T47D (cell line): ENCODE results near the gene HYAL1.
A peak's percentile ranks its signal among the peaks of the same experiment; 100 is the strongest.
"Not testable (repeated sequence)": the region's sequence is repeated elsewhere in the genome, so short reads cannot be mapped to it uniquely, and the experiment has no call there.

ENCODE experiments used
- DNase-seq, 2 experiments: peaks; one replicate each; pipeline versions ENCODE4 v3.0.0 to v3.0.0-alpha.2; 2011 to 2012; ENCODE audit warnings: low read depth in 1 of 2, low spot score in 1 of 2
- JUND ChIP-seq: IDR thresholded peaks from 2 replicates; pipeline ENCODE4 v1.6.1; 2012; ENCODE audit warnings: low read depth
- in situ Hi-C: cut with HindIII; loops from 2 replicates; pipeline ENCODE4 v1.10.0; 2016; ENCODE audit warnings: low sequenced_read_pairs, low pct_unique_long_range_greater_than_20kb

Gene HYAL1

GRCh38 chr3:50275996-50276761 lies 27.2 kb downstream of the HYAL1 start:
- TF ChIP-seq JUND, result no peak
- in situ Hi-C loops, result no loop called here

GRCh38 chr3:50275141-50275995 lies 28.0 kb downstream of the HYAL1 start:
- TF ChIP-seq JUND, result no peak
- DNase-seq, result no peak
- in situ Hi-C loops, result no loop called here

More at GRCh38 chr3:50275996-50276761, 27.2 kb downstream of the HYAL1 start:
- DNase-seq, result no peak

- DNase-seq, result peak in 1 of 2 experiments; percentile 78
- no peak for TF ChIP-seq JUND
- in situ Hi-C loops, result no loop called here
Observed at GRCh38 chr3:50274371-50275104, 28.8 kb downstream of the HYAL1 start.

GRCh38 chr3:50273689-50274065 lies 29.7 kb downstream of the HYAL1 start:
- in situ Hi-C loops, result no loop called here
- DNase-seq, result no peak
- TF ChIP-seq JUND, result no peak

GRCh38 chr3:50272911-50273688 lies 30.3 kb downstream of the HYAL1 start:
- no peak for TF ChIP-seq JUND
- in situ Hi-C loops, result no loop called here
- peak; percentile 83 to 93 for DNase-seq

- DNase-seq, in situ Hi-C loops: not testable (repeated sequence)
Observed at GRCh38 chr3:50272538-50272910, 30.9 kb downstream of the HYAL1 start.

GRCh38 chr3:50271314-50271936 lies 31.9 kb downstream of the HYAL1 start:
- no peak for TF ChIP-seq JUND
- DNase-seq, result peak in 1 of 2 experiments; percentile 35
- in situ Hi-C loops, result no loop called here

GRCh38 chr3:50270422-50271224 lies 32.8 kb downstream of the HYAL1 start:
- no peak for DNase-seq
- in situ Hi-C loops, result no loop called here
- TF ChIP-seq JUND, result no peak

- in situ Hi-C loops, result no loop called here
- no peak for DNase-seq
- no peak for TF ChIP-seq JUND
Observed at GRCh38 chr3:50269977-50270413, 33.4 kb downstream of the HYAL1 start.

GRCh38 chr3:50269460-50269859 lies 33.9 kb downstream of the HYAL1 start:
- no peak for TF ChIP-seq JUND
- in situ Hi-C loops, result no loop called here
- DNase-seq, result no peak
